IMR-90 (cell line): Measurements from ENCODE around the gene GPR62. TPM values are rescaled to one million over a fixed set of nuclear protein-coding genes. Genes with fewer than 3 reads are reported as not detected.

Source experiments
- ATAC-seq: fragments of 200-7000 bp; cut with Tn5 transposase; 2 replicates; pipeline ENCODE4 v1.9.1; 2020; ENCODE audit warnings: low read depth, mild to moderate bottlenecking, moderate library complexity
- BruUV-seq: library from RNA; stranded (reverse); fragments of 400-500 nt; replicated peaks from 2 replicates; lab custom pipeline; 2021; lab: Mats Ljungman, UMichigan
- CTCF ChIA-PET: fragments of 300-600 bp; formaldehyde crosslinking; extraction: SDS; loops from one replicate; lab custom pipeline; 2021; ENCODE audit warnings: antibody characterized with exemption; lab: Yijun Ruan, JAX
- POLR2A ChIA-PET: fragments of 300-600 bp; sonication (Branson Sonifier 250); formaldehyde crosslinking; loops from one replicate; lab custom pipeline; 2022; ENCODE audit warnings: antibody characterized with exemption; ENCODE audit not compliant: unreplicated experiment; lab: Charles Lee
- DNase-seq: peaks from one replicate; pipeline ENCODE4 v3.0.0; 2013
- H2AFZ ChIP-seq: replicated peaks from 2 replicates; pipeline ENCODE3; 2013; ENCODE audit warnings: low read length, mild to moderate bottlenecking; ENCODE audit not compliant: poor library complexity
- H2AK5ac ChIP-seq: 2 replicates; pipeline ENCODE4 v1.6.1; 2013; ENCODE audit warnings: low read depth, low read length, inconsistent platforms
- H2AK9ac ChIP-seq: replicated peaks from 2 replicates; pipeline ENCODE3; 2013; ENCODE audit warnings: mild to moderate bottlenecking, low read depth, low read length, moderate library complexity; ENCODE audit not compliant: poor library complexity
- H2BK120ac ChIP-seq: 2 replicates; pipeline ENCODE4 v1.6.1; 2013; ENCODE audit warnings: low read depth, low read length, inconsistent platforms
- H2BK15ac ChIP-seq: 3 replicates; pipeline ENCODE4 v1.6.1; 2013; ENCODE audit warnings: low read depth, low read length, inconsistent platforms
- H2BK20ac ChIP-seq: 2 replicates; pipeline ENCODE4 v1.6.1; 2013; ENCODE audit warnings: low read depth, mild to moderate bottlenecking, inconsistent platforms, low read length, moderate library complexity
- H2BK5ac ChIP-seq: 2 replicates; pipeline ENCODE4 v1.6.1; 2013; ENCODE audit warnings: mild to moderate bottlenecking, low read depth, low read length, inconsistent platforms; ENCODE audit not compliant: poor library complexity, severe bottlenecking
- H3K14ac ChIP-seq: replicated peaks from 2 replicates; pipeline ENCODE4 v1.6.1; 2013; ENCODE audit warnings: low read depth, low read length, inconsistent platforms
- H3K18ac ChIP-seq: 2 replicates; pipeline ENCODE4 v1.6.1; 2013; ENCODE audit warnings: low read depth, low read length, control low read depth
- H3K23ac ChIP-seq: 2 replicates; pipeline ENCODE4 v1.6.1; 2013; ENCODE audit warnings: low read depth, low read length, inconsistent platforms
- H3K27ac ChIP-seq: 2 replicates; pipeline ENCODE4 v1.5.1; 2013; ENCODE audit warnings: mild to moderate bottlenecking, control low read depth, low read length; ENCODE audit not compliant: insufficient read depth
- H3K27me3 ChIP-seq: 2 replicates; pipeline ENCODE4 v1.6.1; 2013; ENCODE audit warnings: low read length; ENCODE audit not compliant: control insufficient read depth, insufficient read depth
- H3K36me3 ChIP-seq: 2 replicates; pipeline ENCODE4 v1.6.1; 2013; ENCODE audit warnings: low read length, mixed read lengths; ENCODE audit not compliant: control insufficient read depth, insufficient read depth
- H3K4ac ChIP-seq: 2 replicates; pipeline ENCODE4 v1.6.1; 2013; ENCODE audit warnings: low read depth, low read length, inconsistent platforms
- H3K4me1 ChIP-seq: 2 replicates; pipeline ENCODE4 v1.6.1; 2013; ENCODE audit warnings: low read length, mixed read lengths; ENCODE audit not compliant: control insufficient read depth, insufficient read depth
- H3K4me2 ChIP-seq: 2 replicates; pipeline ENCODE4 v1.6.1; 2013; ENCODE audit warnings: low read depth, mild to moderate bottlenecking, control low read depth, low read length, moderate library complexity
- H3K4me3 ChIP-seq: 2 replicates; pipeline ENCODE4 v1.5.1; 2013; ENCODE audit warnings: low read depth, mild to moderate bottlenecking, control low read depth, low read length, moderate library complexity; ENCODE audit not compliant: insufficient read depth
- H3K56ac ChIP-seq: 2 replicates; pipeline ENCODE4 v1.6.1; 2013; ENCODE audit warnings: low read length, inconsistent platforms; ENCODE audit not compliant: insufficient read depth; ENCODE audit errors: extremely low read depth
- H3K79me1 ChIP-seq, 2 experiments: 2 replicates each; pipeline ENCODE4 v1.6.1; 2013; ENCODE audit warnings: low read length in 2 of 2, inconsistent platforms in 1 of 2, low read depth in 1 of 2
- H3K9ac ChIP-seq: 2 replicates; pipeline ENCODE4 v1.6.1; 2013; ENCODE audit warnings: low read depth, low read length, control low read depth
- H3K9me1 ChIP-seq: 2 replicates; pipeline ENCODE4 v1.6.1; 2013; ENCODE audit warnings: low read length, inconsistent platforms; ENCODE audit not compliant: insufficient read depth
- H3K9me3 ChIP-seq: 2 replicates; pipeline ENCODE4 v1.6.1; 2013; ENCODE audit warnings: low read length; ENCODE audit not compliant: control insufficient read depth, insufficient read depth
- H4K20me1 ChIP-seq: 2 replicates; pipeline ENCODE4 v1.6.1; 2013; ENCODE audit warnings: low read length, inconsistent platforms; ENCODE audit not compliant: insufficient read depth
- H4K5ac ChIP-seq: 2 replicates; pipeline ENCODE4 v1.6.1; 2013; ENCODE audit warnings: mild to moderate bottlenecking, low read depth, low read length, control low read depth
- H4K8ac ChIP-seq, 2 experiments: 2 replicates each; pipeline ENCODE4 v1.6.1; 2013; ENCODE audit warnings: low read depth in 2 of 2, low read length in 2 of 2, control low read depth in 1 of 2, inconsistent platforms in 1 of 2
- H4K91ac ChIP-seq: 2 replicates; pipeline ENCODE4 v1.6.1; 2013; ENCODE audit warnings: low read depth, low read length, inconsistent platforms; ENCODE audit not compliant: insufficient read depth
- BHLHE40 ChIP-seq: fragments of 150-350 bp; IDR thresholded peaks from 2 replicates; pipeline ENCODE4 v1.6.1; 2016; ENCODE audit warnings: mild to moderate bottlenecking, low read depth, low read length
- CHD1 ChIP-seq: IDR thresholded peaks from 2 replicates; pipeline ENCODE4 v1.6.1; 2012; ENCODE audit warnings: low read depth, low read length, improper control_type of control experiment
- MAZ ChIP-seq: IDR thresholded peaks from 2 replicates; pipeline ENCODE4 v1.6.1; 2012; ENCODE audit warnings: low read depth, mild to moderate bottlenecking, low read length, improper control_type of control experiment, moderate library complexity, borderline replicate concordance
- POLR2A ChIP-seq: IDR thresholded peaks from 2 replicates; pipeline ENCODE4 v1.6.1; 2012; ENCODE audit warnings: mild to moderate bottlenecking, low read depth, low read length
- RFX5 ChIP-seq: IDR thresholded peaks from 2 replicates; pipeline ENCODE4 v1.8.0; 2012; ENCODE audit warnings: low read depth, mild to moderate bottlenecking, low read length, moderate library complexity
- WGBS, 2 experiments: methylation state at CpG; one replicate each; pipeline versions ENCODE4 v1.1.5 to v1.1.7; 2013; ENCODE audit warnings: missing lambda C conversion rate in 2 of 2; ENCODE audit not compliant: insufficient read length in 1 of 2; ENCODE audit errors: extremely low coverage in 2 of 2; 5-methylcytosine and 5-hydroxymethylcytosine counted together
- dilution Hi-C: fragments of 300-500 bp; cut with HindIII; formaldehyde crosslinking; loops from one replicate; pipeline ENCODE4 v1.14.3; 2018; ENCODE audit warnings: low sequenced_read_pairs; ENCODE audit not compliant: unreplicated experiment
- in situ Hi-C: fragments of 300-500 bp; cut with MboI; formaldehyde crosslinking; loops from 3 replicates; pipeline ENCODE4 v1.14.3; 2019; ENCODE audit warnings: low sequenced_read_pairs, inconsistent platforms, mixed read lengths
- intact Hi-C: fragments of 100-400 bp; cut with micrococcal nuclease; formaldehyde crosslinking; loops from 2 replicates; pipeline ENCODE4 v1.10.0; 2022
- polyA plus RNA-seq, 3 experiments: library from polyadenylated mRNA; depleted of rRNA; stranded (reverse); fragments of >200 nt; gene quantifications; 2 replicates each; pipeline ENCODE4 v1.2.3, GENCODE V29; 2012; ENCODE audit warnings: low replicate concordance in 1 of 3
- total RNA-seq: library from RNA; depleted of rRNA; stranded (reverse); fragments of >200 nt; gene quantifications from 2 replicates; pipeline ENCODE4 v1.2.3, GENCODE V29; 2012

Gene GPR62
- total and polyA plus RNA-seq, 2 of the 4 experiments (the other 2 are of a cell fraction), result under 0.01 TPM; not detected in 1

DNA sequence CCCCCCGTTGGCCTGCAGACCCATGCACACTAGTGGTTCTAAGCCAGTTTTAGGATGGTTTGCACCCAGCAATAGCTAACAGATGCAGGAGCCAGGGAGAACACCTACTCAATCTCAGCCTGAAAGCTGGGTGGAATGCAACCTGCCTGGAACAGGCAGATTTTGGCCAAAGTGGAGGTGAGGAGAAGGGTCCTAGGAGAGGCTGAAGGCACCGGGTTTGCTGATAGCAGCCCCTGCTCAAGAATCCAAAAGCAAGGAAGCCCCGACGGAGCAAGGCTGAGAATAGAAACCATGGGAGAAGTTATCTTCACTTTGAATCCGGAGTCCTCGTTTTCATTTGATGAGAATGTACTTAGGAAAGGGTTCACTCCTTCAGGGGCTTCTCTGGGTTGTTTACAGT lies 23.4 kb upstream of the GPR62 start:
- no peak for DNase-seq
- Histone ChIP-seq H3K27ac (no peak overlapping the region), H4K91ac (no peak overlapping the region), H3K9me3 (no peaks in the 10 kb centered on the region), H4K20me1 (no peaks in the 10 kb centered on the region), H4K8ac (no peak overlapping the region), H3K4me2 (no peak overlapping the region), H3K23ac (no peak overlapping the region), H3K36me3 (peaks cover 45% of the 10 kb centered on the region), H3K56ac (no peak overlapping the region), H3K79me1 (no peaks in the 10 kb centered on the region; a peak in 1 of 4 replicates), H2BK5ac (no peak overlapping the region), H3K4me1 (no peaks in the 10 kb centered on the region), H2AFZ (no peak overlapping the region), H2AK9ac (no peak overlapping the region), H3K27me3 (no peaks in the 10 kb centered on the region), H3K9me1 (no peaks in the 10 kb centered on the region), H2BK20ac (no peak overlapping the region), H3K9ac (no peak overlapping the region), H4K5ac (no peak overlapping the region), H3K4me3 (no peak overlapping the region), H3K4ac (no peak overlapping the region), H3K14ac (no peak overlapping the region), H2BK120ac (no peak overlapping the region), H2BK15ac (no peak overlapping the region), H2AK5ac (no peak overlapping the region), H3K18ac (no peak overlapping the region)
- ChIA-PET CTCF (no interaction called here), POLR2A (no interaction called here)
- in situ Hi-C loops, result loop anchor here (25.0 kb wide), 1 partner anchor 544 kb away; the partner anchor contains the start of genes MANF and RBM15B
- no peak for ATAC-seq
- intact Hi-C loops, result no loop called here
- no TSS peak for BruUV-seq
- dilution Hi-C loops, result no loop called here
- WGBS, 2 experiments, result 95% methylated on average over 3 of the region's 6 CpGs; no CpG with 5 or more reads in 1 of the 2 experiments
- TF ChIP-seq BHLHE40 (no peak), RFX5 (no peak), MAZ (no peak), POLR2A (no peak), CHD1 (no peak)
